Mucosa of descending colon (tissue), 3 donors: ENCODE data around the gene LPIN2. TPM values are rescaled to one million over a fixed set of nuclear protein-coding genes. Genes with fewer than 3 reads are reported as not detected.

Experiments
- ATAC-seq: fragments of 200-7000 bp; cut with Tn5 transposase; one replicate; pipeline ENCODE4 v1.9.1; 2020; ENCODE audit warnings: mild to moderate bottlenecking, moderate library complexity
- DNase-seq, 3 donors: peaks; one replicate each; pipeline ENCODE4 v3.0.0-alpha.2; 2020
- H3K36me3 ChIP-seq: fragments of 200-600 bp; one replicate; pipeline ENCODE4 v1.8.0; 2021; ENCODE audit warnings: low read depth, mild to moderate bottlenecking
- H3K4me1 ChIP-seq: fragments of 200-600 bp; one replicate; pipeline ENCODE4 v1.8.0; 2021; ENCODE audit warnings: low read depth, mild to moderate bottlenecking
- H3K4me3 ChIP-seq: fragments of 200-600 bp; one replicate; pipeline ENCODE4 v1.8.0; 2021; ENCODE audit warnings: mild to moderate bottlenecking
- H3K9me3 ChIP-seq: fragments of 200-600 bp; one replicate; pipeline ENCODE4 v1.8.0; 2021; ENCODE audit warnings: mild to moderate bottlenecking
- intact Hi-C, 2 donors: fragments of 100-400 bp; cut with DNase I in 1 of 2; cut with micrococcal nuclease in 1 of 2; formaldehyde crosslinking; loops; one replicate each; pipeline versions ENCODE4 v1.11.0 to v1.11.1; 2022; cut with DNase I, micrococcal nuclease
- total RNA-seq, 3 donors: library from RNA; stranded (reverse); fragmentation: NEBNext Ultra II Directional in 2 of 3; extraction: Animal tissue kit (Norgen Biotek cat#: 25700) in 2 of 3; gene quantifications; one replicate each; pipeline versions ENCODE4 v1.2.1 to v1.2.4, GENCODE V29; 2021 to 2023
- TF ChIP-seq, protein P1 (sequence below): fragments of 200-600 bp; IDR thresholded peaks from one replicate; pipeline ENCODE4 v1.8.0; 2022; ENCODE audit warnings: antibody characterized with exemption, mild to moderate bottlenecking
- donor health status: DM: no; HTN: no; CAD: no; lungs with moderate emphysema.
- donor health status: DM: no; HTN: no; CAD: no.
- donor health status: DM: no; HTN: yes; CAD: no.

LPIN2 gene
- total RNA-seq, 3 donors from 2014 or later, result 52.9 to 60.8 (median 59.2) TPM

DNA sequence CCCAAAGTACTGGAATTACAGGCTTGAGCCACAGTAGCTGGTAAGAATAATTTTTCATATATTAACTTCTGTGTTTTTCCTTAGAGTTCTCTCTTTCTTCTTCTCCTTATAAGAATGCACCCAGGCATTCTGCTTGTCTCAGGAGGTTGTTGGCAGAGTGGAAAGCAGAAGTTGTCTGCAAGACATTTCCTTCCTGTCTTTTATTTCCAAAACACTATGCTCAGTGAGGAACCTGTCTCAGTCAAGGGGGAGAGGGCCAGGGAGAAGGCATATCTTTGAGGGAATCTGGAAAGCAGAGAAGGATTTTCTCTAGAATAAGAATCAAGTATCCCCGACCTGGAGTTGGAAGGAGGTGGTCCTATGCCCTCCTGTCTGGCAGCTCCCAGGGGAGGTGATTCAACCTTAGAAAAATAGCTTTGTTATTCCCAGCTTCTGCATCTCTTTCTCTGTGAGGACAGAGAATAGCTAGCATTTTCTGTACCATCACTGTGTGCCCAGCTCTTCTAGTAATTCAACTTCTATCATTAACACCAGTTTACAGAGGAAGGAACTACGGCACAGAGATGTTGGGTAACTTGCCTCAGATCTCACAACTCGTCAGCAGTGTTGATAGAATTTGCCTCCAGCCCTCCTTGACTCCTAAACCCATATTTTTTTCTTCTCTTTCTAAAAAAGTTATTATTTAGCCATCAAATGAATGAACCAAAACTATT lies 3.8 kb upstream of the LPIN2 start:
- Histone ChIP-seq H3K4me1 (no peaks in the 10 kb centered on the region), H3K9me3 (no peaks in the 10 kb centered on the region), H3K4me3 (no peak overlapping the region), H3K36me3 (no peaks in the 10 kb centered on the region)
- DNase-seq (no peak), ATAC-seq (no peak)
- intact Hi-C loops, result no loop called here
- TF ChIP-seq, protein P1, sequence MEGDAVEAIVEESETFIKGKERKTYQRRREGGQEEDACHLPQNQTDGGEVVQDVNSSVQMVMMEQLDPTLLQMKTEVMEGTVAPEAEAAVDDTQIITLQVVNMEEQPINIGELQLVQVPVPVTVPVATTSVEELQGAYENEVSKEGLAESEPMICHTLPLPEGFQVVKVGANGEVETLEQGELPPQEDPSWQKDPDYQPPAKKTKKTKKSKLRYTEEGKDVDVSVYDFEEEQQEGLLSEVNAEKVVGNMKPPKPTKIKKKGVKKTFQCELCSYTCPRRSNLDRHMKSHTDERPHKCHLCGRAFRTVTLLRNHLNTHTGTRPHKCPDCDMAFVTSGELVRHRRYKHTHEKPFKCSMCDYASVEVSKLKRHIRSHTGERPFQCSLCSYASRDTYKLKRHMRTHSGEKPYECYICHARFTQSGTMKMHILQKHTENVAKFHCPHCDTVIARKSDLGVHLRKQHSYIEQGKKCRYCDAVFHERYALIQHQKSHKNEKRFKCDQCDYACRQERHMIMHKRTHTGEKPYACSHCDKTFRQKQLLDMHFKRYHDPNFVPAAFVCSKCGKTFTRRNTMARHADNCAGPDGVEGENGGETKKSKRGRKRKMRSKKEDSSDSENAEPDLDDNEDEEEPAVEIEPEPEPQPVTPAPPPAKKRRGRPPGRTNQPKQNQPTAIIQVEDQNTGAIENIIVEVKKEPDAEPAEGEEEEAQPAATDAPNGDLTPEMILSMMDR, result no peak

DNA sequence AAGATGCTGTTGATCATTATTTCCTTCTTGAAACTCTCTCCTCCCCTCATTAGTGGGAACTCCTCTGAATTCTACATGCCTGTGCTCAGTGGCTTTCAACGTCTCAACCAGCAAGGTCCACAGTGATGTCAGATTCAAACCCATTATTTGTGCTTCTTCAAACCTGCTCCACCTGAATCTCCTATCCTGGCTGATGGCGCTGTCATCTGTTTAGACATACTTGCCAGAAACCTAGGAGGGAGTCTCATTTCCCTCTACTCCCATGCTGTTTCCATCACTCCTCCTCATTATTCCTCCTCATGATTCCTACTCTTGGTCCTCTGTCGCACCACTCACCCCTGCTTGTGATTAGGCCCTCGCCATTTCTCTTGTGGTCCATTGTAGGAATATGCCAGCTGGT lies 2.9 kb upstream of the LPIN2 start:
- ATAC-seq, result no peak
- no peak overlapping the region for H3K4me3 ChIP-seq

DNA sequence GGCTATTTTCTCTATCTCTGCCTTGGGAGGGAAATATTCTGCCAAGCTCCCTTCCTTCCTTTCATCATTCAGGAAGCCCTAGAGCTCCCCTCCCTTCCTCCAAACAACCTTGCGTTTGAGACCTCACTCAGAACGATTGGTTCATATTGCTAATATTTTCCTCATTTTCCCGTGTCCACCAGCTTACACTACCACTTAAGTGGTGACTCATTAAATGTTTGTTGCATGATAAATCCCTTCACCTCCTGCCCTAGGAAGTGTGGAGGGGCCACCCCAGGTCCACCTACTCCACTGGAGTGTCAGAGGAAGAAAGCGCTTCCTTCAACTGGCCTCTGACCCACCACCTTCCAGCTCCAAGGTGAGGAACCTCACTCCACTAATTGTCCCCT lies 2.3 kb upstream of the LPIN2 start:
- TF ChIP-seq, protein P1, result no peak
- ATAC-seq, result no peak
- Histone ChIP-seq H3K4me1 (peaks cover 3% of the 10 kb centered on the region), H3K9me3 (no peaks in the 10 kb centered on the region), H3K36me3 (no peaks in the 10 kb centered on the region), H3K4me3 (no peak overlapping the region)
- intact Hi-C loops, result no loop called here
- no peak for DNase-seq

More for the DNA sequence above, 2.9 kb upstream of the LPIN2 start:
- intact Hi-C loops, result no loop called here
- no peaks in the 10 kb centered on the region for H3K4me1 ChIP-seq
- no peak for DNase-seq
- TF ChIP-seq, protein P1, result no peak
- H3K9me3 ChIP-seq, result no peaks in the 10 kb centered on the region
- no peaks in the 10 kb centered on the region for H3K36me3 ChIP-seq

DNA sequence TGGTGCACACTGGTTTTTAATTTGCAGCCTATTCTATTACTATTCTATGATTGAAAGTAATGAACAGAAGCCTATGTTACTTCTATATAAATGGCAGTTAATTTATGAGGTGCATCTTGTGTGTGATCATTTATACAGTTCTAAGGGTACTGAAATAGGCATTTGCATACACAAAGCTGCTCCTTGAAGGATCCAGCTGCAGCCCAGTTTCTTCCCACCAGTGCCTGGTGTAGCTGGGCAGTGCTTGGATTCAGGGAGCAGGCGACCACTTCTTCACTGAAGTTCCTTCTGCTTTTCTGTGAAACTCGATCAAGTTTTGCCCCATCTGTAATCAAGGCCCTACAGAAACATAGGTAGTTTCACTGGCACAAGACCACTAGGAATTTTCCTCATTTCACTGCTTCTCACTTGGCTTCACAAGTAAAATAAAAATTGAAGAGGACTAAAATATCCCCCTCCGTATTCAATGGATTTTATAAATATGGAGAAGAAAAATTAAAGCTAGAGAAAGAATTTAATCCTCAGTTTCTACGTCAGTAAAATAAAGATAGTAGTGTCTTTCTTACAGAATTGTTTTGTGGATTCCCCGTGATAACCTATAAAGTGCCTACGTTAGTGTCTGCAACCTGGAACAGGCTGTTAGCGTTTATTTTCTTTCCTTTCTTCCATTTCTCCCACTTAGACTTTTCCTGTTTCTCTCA lies 1.7 kb upstream of the LPIN2 start:
- Histone ChIP-seq H3K9me3 (no peaks in the 10 kb centered on the region), H3K36me3 (no peaks in the 10 kb centered on the region), H3K4me3 (no peak overlapping the region), H3K4me1 (peaks cover 4% of the 10 kb centered on the region)
- DNase-seq, result no peak
- TF ChIP-seq, protein P1, result no peak
- no peak for ATAC-seq
- intact Hi-C loops, result no loop called here

DNA sequence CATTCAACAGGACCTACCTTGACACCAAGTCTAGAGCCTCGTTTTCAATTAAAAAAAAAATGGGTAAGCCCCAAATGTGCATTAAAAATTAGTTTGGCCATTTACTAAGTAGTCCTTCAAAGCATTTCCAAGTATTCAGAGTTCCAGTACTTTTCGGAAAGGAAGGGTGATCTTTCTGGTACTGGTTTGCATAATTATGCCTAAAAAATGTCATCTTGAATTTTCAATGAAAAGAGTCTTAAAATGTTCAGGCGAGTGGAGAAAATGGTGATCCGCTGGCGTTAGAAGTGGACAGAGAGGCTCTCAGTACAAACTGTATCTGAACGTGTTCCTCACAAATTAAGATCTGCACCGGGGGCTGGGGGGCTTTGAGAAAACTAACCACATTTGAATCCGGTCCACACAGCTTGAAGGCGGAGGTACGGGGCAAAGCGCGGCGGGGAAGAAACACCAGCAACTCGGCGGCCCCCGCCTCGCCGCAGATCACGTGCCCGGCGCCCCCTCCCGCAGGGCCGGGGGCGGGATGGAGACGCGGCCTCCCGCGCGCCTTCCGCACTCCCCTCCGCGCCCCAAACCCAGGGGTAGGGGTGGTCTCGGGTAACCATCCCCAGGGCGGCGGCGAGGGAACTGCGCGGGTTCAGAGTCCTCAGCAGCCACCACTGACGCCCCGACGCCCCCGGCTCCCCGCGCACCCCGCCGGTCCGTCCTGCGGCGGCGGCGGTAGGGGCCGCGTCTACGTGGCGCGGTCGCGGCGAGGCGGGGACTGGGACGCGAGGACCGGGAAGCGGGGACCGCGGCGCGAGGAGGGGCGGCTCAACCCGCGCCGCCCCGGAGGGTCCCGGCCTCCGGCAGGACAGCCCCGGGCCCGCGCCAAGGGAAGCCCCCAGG lies 564 bp downstream of the LPIN2 start:
- ATAC-seq, result peak; percentile 51

More for the DNA sequence above, 564 bp downstream of the LPIN2 start:
- Histone ChIP-seq H3K4me1 (peaks cover 13% of the 10 kb centered on the region), H3K9me3 (no peaks in the 10 kb centered on the region), H3K4me3 (peak overlapping the region; percentile 81), H3K36me3 (no peaks in the 10 kb centered on the region)
- intact Hi-C loops, result no loop called here
- TF ChIP-seq, protein P1, result no peak
- peak; percentile 54 to 75 (median 70) for DNase-seq
